Large intestine (tissue), 3 donors: Measurements from ENCODE around the gene CAPN5. TPM values are rescaled to one million over a fixed set of nuclear protein-coding genes. Genes with fewer than 3 reads are reported as not detected.

ENCODE experiments used
- DNase-seq, 2 donors: peaks; one replicate each; pipeline versions ENCODE4 v3.0.0 to v3.0.0-alpha.2; 2013
- H3K27ac ChIP-seq: one replicate; pipeline ENCODE4 v1.5.1; 2013; ENCODE audit warnings: low read length
- H3K27me3 ChIP-seq: 2 replicates; pipeline ENCODE4 v1.6.1; 2013; ENCODE audit warnings: low read length; ENCODE audit not compliant: control insufficient read depth, insufficient read depth
- H3K36me3 ChIP-seq: 2 replicates; pipeline ENCODE4 v1.6.1; 2013; ENCODE audit warnings: low read length; ENCODE audit not compliant: control insufficient read depth, insufficient read depth
- H3K4me1 ChIP-seq: one replicate; pipeline ENCODE4 v1.6.1; 2013; ENCODE audit warnings: low read length; ENCODE audit not compliant: control insufficient read depth, insufficient read depth
- H3K4me3 ChIP-seq: one replicate; pipeline ENCODE4 v1.5.1; 2013; ENCODE audit warnings: low read length
- H3K9me3 ChIP-seq: one replicate; pipeline ENCODE4 v1.6.1; 2013; ENCODE audit warnings: mild to moderate bottlenecking, low read depth, low read length, moderate library complexity; ENCODE audit not compliant: control insufficient read depth
- WGBS: methylation state at CpG from one replicate; pipeline ENCODE4 v1.1.5; 2013; ENCODE audit warnings: low lambda C conversion rate; ENCODE audit not compliant: insufficient coverage; 5-methylcytosine and 5-hydroxymethylcytosine counted together
- polyA plus RNA-seq: library from polyadenylated mRNA; unstranded; fragments of 120-200 nt; gene quantifications from one replicate; pipeline ENCODE4 v1.2.1, GENCODE V29; 2013

The CAPN5 gene
- polyA plus RNA-seq, 1 donor, result 40.2 TPM

DNA sequence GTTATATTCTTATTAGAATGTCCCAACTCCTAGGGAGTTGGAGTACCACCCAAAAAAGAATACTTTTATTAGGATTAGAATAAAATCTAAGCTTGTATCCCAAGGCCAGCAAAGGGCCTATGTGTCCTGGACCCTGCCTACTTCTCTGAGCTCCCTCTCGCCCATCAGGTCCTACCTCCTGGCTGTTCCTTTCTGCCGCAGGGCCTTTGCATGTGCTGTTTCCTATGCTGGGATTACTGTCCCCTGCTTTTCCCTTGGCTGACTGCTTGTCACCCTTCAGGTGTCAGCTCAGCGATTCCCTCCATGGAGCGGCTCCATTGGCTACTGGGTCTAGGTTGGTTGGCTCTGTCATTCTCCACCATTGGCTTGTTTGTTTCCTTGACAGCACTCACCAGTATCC, 74.7 kb downstream of the CAPN5 start:
- Histone ChIP-seq H3K27ac (peak overlapping the region; percentile 48), H3K9me3 (no peaks in the 10 kb centered on the region), H3K4me1 (peaks cover 77% of the 10 kb centered on the region), H3K36me3 (peaks cover 17% of the 10 kb centered on the region), H3K4me3 (no peak overlapping the region), H3K27me3 (no peaks in the 10 kb centered on the region)
- DNase-seq, result no peak
- no CpG with 5 or more reads among the region's 4 CpGs for WGBS

DNA sequence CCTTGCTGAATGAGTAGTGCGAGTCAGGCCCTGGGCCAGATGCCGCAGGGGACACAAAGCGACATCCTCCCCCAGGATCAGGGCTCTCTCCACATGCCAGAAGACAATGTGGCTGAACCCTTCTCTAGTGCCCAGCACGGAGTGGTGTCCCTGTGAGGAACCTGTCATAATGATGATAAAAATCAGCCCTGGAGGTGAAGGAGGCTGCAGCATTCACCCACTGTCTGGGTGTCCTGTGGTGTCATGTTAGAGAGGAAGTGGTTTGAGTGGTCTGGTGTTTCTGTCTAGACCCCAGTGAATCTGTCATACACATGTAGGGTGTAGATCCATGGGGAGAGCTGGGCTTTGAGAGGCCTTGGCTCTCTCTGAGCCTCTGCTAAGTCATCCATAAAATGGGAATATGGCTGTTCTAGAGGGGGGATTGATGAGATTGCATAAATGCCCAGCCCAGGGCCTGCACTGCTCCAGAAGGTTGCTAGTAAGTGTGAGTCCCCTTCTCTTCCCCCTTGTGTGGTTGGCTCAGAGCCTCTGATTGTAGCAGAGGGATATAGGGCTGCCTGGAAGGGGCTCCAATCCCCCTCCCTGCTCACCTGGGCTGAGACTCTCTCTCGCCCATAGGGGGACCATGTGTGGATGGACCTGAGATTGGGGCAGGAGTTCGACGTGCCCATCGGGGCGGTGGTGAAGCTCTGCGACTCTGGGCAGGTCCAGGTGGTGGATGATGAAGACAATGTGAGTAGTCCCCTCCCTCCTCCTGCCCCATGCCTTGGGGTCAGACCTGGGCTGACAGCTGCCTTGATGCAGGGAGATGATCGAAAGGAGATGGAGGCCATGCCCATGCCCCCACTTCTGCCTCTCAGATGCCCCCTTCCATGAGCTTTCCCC, 75.6 kb downstream of the CAPN5 start:
- Histone ChIP-seq H3K27ac (no peak overlapping the region), H3K4me1 (peaks cover 79% of the 10 kb centered on the region), H3K9me3 (no peaks in the 10 kb centered on the region), H3K27me3 (no peaks in the 10 kb centered on the region), H3K4me3 (no peak overlapping the region), H3K36me3 (peaks cover 17% of the 10 kb centered on the region)
- no peak for DNase-seq
- no CpG with 5 or more reads among the region's 11 CpGs for WGBS

DNA sequence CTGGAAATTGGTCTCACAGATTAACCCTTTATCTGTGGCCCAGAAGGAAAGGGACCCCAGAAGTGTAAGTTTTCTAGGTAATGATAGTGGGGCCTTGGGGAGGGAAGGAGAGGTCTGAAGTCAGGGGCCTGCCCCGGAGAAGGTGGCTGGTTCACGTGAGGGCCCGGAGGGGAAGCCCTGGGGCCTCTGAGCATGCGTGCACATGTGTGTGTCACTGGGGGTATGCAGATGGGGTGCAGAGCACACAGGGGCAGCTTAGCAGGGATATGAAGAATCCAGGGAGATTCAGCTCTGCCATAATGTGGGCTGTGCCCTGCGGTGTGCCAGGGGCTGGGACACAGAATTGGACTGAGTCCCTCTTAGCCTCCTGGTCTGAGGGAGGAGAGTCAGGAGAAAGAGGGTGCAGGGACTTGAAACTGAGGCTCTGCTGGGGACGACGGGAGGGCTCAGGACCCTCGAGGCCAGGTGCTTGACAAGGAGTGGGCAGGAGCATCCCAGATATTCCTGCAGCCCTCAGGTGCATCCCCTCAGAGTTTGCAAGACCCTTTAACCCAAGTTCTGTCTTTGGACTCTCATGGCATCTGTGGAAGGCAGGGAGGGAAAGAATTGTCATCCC, 76.7 kb downstream of the CAPN5 start:
- no peak for DNase-seq
- H3K27ac ChIP-seq, result no peak overlapping the region
- H3K27me3 ChIP-seq, result no peaks in the 10 kb centered on the region
- H3K4me1 ChIP-seq, result peaks cover 79% of the 10 kb centered on the region
- no peak overlapping the region for H3K4me3 ChIP-seq
- H3K9me3 ChIP-seq, result no peaks in the 10 kb centered on the region
- no CpG with 5 or more reads among the region's 8 CpGs for WGBS
- peaks cover 15% of the 10 kb centered on the region for H3K36me3 ChIP-seq

DNA sequence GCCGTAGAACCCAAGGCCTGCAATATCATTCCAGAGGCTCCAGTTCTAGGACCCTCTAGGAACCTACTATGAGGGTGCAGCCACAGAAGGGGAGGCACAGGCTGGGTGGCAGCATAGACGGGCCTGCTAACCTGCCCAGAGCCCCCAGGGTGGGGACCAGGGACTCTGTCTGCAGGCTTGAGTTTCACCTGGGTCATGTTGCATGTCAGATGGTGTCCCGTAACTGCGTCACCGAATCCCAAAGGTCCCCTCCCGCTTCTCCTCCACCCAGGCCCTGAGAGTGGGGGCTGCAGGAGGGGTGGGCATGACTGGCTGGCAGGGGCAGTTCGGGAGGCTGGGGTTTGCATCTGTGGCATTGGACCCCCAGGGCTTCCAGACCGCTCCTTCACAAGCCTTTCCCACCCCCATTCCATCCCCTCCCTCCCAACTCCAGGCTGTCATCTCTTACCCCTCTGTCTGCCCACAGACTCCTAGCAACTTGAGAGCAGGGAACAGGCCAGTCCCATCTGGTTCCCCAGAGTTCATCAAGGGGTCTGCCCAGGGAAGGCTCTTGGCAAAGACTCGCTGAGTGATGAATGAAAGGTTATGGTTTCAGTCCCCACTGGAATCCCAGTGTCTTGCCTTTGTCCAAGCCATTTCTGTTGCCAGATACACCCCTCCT, 77.6 kb downstream of the CAPN5 start:
- no peak overlapping the region for H3K4me3 ChIP-seq
- no peak for DNase-seq
- H3K27ac ChIP-seq, result peak overlapping the region; percentile 82
- peaks cover 80% of the 10 kb centered on the region for H3K4me1 ChIP-seq
- H3K9me3 ChIP-seq, result no peaks in the 10 kb centered on the region
- no peaks in the 10 kb centered on the region for H3K27me3 ChIP-seq
- H3K36me3 ChIP-seq, result peaks cover 12% of the 10 kb centered on the region
- WGBS, result no CpG with 5 or more reads among the region's 9 CpGs

DNA sequence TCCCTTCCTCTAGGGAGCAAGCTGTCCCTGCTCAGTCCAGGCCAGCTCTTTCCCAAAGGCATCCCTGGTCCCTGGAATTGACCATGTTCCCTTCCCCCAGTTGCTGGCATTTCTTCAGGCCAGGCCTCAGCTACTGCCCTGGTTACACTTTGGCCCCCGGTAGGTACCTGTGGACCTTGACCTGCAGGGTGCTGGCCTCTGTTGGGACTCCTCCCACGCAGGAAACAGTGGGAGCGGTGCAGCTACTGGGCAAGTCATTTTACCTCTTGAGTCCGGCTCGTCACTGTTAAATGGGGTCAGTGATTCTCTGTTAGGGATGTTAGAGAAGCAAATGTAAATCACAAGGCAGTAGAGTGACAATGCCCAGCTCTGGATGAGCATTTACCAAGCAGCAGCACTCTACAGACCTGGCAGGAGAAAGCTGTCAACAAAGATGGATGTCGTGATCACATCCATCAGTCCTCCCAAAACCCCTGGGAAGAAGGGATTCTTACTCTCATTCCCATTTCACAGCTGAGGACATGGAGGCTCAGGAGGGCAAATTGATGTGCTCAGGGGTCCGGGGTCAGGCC, 78.2 kb downstream of the CAPN5 start:
- WGBS, result no CpG with 5 or more reads among the region's 7 CpGs
- Histone ChIP-seq H3K4me1 (peaks cover 81% of the 10 kb centered on the region), H3K9me3 (no peaks in the 10 kb centered on the region)

DNA sequence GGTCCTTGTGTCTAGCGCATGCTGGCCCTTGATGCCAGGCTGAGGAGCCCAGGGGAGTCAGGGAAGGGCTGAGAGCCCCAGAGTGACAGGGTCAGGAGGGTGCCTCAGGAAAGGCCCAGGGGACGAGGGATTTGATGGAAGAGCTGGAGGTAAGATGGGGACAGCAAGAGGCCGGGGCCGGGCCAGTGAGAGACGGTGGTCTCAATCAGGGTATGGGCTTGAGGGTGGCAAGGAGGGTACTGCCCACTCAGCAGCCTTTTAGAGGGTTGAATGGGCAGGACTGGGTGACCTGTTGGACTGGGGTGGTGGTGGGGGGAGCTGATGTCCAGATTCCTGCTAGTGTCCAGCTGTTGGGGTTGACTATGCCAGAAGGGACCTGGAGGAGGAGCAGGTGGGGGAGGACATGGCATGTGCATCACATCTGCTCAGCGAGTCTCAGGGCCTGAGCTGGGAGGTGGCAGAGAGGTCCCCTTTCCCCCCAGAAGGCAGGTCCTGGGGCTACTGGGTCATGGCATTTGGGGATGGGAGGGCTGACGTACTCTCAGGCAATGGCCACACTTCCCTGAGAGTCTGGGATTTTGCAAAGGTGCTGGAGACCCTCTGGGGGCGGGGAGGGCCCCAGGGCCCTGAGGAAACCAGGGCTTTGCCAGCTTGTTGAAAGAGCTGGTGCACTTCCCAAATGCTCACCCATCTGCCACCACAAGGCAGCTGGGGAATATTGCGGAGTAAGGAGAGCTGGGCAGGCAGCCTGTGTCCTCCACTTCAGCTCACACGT, 79.7 kb downstream of the CAPN5 start:
- Histone ChIP-seq H3K27me3 (no peaks in the 10 kb centered on the region), H3K36me3 (peaks cover 20% of the 10 kb centered on the region), H3K27ac (peak overlapping the region; percentile 82), H3K4me1 (peaks cover 66% of the 10 kb centered on the region), H3K9me3 (no peaks in the 10 kb centered on the region), H3K4me3 (no peak overlapping the region)
- no CpG with 5 or more reads among the region's 10 CpGs for WGBS
- no peak for DNase-seq

More for the DNA sequence above, 78.2 kb downstream of the CAPN5 start:
- H3K36me3 ChIP-seq, result peaks cover 14% of the 10 kb centered on the region
- no peak overlapping the region for H3K4me3 ChIP-seq
- peak overlapping the region; percentile 82 for H3K27ac ChIP-seq
- DNase-seq, result peak; percentile 72 to 86
- H3K27me3 ChIP-seq, result no peaks in the 10 kb centered on the region

- peak in 1 of 2 donors; percentile 22 for DNase-seq
- peak overlapping the region; percentile 82 for H3K27ac ChIP-seq
- peaks cover 64% of the 10 kb centered on the region for H3K4me1 ChIP-seq
- no peaks in the 10 kb centered on the region for H3K27me3 ChIP-seq
- peaks cover 18% of the 10 kb centered on the region for H3K36me3 ChIP-seq
- H3K4me3 ChIP-seq, result no peak overlapping the region
- H3K9me3 ChIP-seq, result no peaks in the 10 kb centered on the region
- 71% methylated on average over 1 of the region's 1 CpG for WGBS
These were observed 80.2 kb downstream of the CAPN5 start for GRCh38 chr11:77147036-77147315.

DNA sequence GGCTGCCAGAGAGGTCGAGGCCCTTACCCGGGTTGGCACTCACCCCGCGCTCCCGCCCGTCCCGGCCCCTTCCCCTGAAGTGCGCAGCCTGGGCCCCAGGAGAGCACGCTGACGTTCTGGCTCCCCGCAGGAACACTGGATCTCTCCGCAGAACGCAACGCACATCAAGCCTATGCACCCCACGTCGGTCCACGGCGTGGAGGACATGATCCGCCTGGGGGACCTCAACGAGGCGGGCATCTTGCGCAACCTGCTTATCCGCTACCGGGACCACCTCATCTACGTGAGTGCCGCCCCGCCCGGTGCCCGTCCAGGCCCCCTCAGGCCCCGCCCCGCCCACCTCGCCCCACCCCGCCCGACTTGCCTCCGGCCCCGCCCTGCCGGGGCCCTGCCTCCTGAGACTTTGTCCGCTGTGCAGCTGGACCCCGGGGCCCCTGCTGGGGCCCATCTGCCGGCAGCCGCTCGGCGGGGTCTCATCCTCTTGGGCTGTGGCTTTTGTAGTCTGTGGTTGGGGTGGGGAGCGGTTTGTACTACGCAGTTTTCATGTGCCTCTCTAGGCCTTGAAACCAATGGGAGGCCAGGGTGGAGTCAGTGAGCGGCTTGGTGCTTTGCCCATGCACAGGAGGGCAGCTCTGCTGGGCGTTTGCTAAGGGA, 81.0 kb downstream of the CAPN5 start:
- no peaks in the 10 kb centered on the region for H3K9me3 ChIP-seq
- peak overlapping the region; percentile 87 for H3K27ac ChIP-seq
- H3K4me1 ChIP-seq, result peaks cover 66% of the 10 kb centered on the region
- no peaks in the 10 kb centered on the region for H3K27me3 ChIP-seq
- peak; percentile 78 to 93 for DNase-seq
- H3K36me3 ChIP-seq, result peaks cover 17% of the 10 kb centered on the region
- WGBS, result no CpG with 5 or more reads among the region's 47 CpGs
- H3K4me3 ChIP-seq, result peak overlapping the region; percentile 33

- no CpG with 5 or more reads among the region's 8 CpGs for WGBS
- Histone ChIP-seq H3K27ac (no peak overlapping the region), H3K4me1 (peaks cover 57% of the 10 kb centered on the region), H3K36me3 (peaks cover 17% of the 10 kb centered on the region), H3K9me3 (no peaks in the 10 kb centered on the region), H3K27me3 (no peaks in the 10 kb centered on the region), H3K4me3 (no peak overlapping the region)
- no peak for DNase-seq
These were observed 82.4 kb downstream of the CAPN5 start for GRCh38 chr11:77148963-77149715.
